HCT116 (cell line): Measurements from ENCODE around the gene FBXO47. TPM values are rescaled to one million over a fixed set of nuclear protein-coding genes. Genes with fewer than 3 reads are reported as not detected.

Experiments used
- ATAC-seq: fragments of 200-7000 bp; cut with Tn5 transposase; 2 replicates; pipeline ENCODE4 v1.9.1; 2020; ENCODE audit warnings: mild to moderate bottlenecking, moderate library complexity
- BruUV-seq: library from RNA; stranded (reverse); fragments of 400-500 nt; replicated peaks from 2 replicates; lab custom pipeline; 2021; lab: Mats Ljungman, UMichigan
- CTCF ChIA-PET: fragments of 300-600 bp; sonication (Branson Sonifier 250); formaldehyde crosslinking; loops from one replicate; lab custom pipeline; 2021; ENCODE audit warnings: antibody characterized with exemption; lab: Charles Lee
- POLR2A ChIA-PET: fragments of 300-600, 350-600 bp; sonication (Branson Sonifier 250); formaldehyde crosslinking; loops from one replicate; lab custom pipeline; 2021; ENCODE audit warnings: antibody characterized with exemption; lab: Charles Lee
- RAD21 ChIA-PET, 2 experiments: fragments of 300-600 bp; sonication (Branson Sonifier 250); formaldehyde crosslinking; loops; one replicate each; lab custom pipeline; 2023; ENCODE audit warnings: low total read pairs in 2 of 2; ENCODE audit not compliant: uncharacterized antibody in 2 of 2, unreplicated experiment in 2 of 2, low non-redundant PET in 1 of 2; lab: Charles Lee
- DNase-seq: peaks from one replicate; pipeline ENCODE4 v3.0.0-alpha.2; 2010; ENCODE audit warnings: low read depth, low spot score
- H2AFZ ChIP-seq: fragments of 200-600 bp; shearing (Covaris generic), sonication (generic); 2 replicates; pipeline ENCODE4 v1.6.1; 2017; ENCODE audit warnings: low read depth, mixed run types, mixed read lengths, antibody characterized with exemption, low read length; ENCODE audit not compliant: poor library complexity, severe bottlenecking
- H3K27ac ChIP-seq: 2 replicates; pipeline ENCODE4 v1.5.1; 2012; ENCODE audit warnings: low read depth, low read length
- H3K27me3 ChIP-seq: fragments of 200-600 bp; sonication (generic); 2 replicates; pipeline ENCODE4 v1.6.1; 2016; ENCODE audit warnings: mixed run types, low read length, mixed read lengths; ENCODE audit not compliant: insufficient read depth
- H3K36me3 ChIP-seq, 2 experiments: fragments of 200-500 bp in 1 of 2; fragments of 200-600 bp in 1 of 2; sonication (Bioruptor generic) in 1 of 2; sonication (generic) in 1 of 2; 2 replicates each; pipeline versions ENCODE4 v1.5.1 to v1.6.1; 2014 to 2016; ENCODE audit warnings: low read length in 2 of 2, inconsistent platforms in 1 of 2, mixed read lengths in 1 of 2, mixed run types in 1 of 2; ENCODE audit not compliant: insufficient read depth in 2 of 2, control insufficient read depth in 1 of 2
- H3K4me1 ChIP-seq, 2 experiments: fragments of 200-600 bp in 1 of 2; sonication (generic) in 1 of 2; 2 replicates each; pipeline versions ENCODE4 v1.5.1 to v1.6.1; 2012 to 2017; ENCODE audit warnings: low read length in 2 of 2, inconsistent platforms in 1 of 2, mild to moderate bottlenecking in 1 of 2, mixed read lengths in 1 of 2, mixed run types in 1 of 2, moderate library complexity in 1 of 2; ENCODE audit not compliant: insufficient read depth in 2 of 2, control insufficient read depth in 1 of 2
- H3K4me2 ChIP-seq: fragments of 200-600 bp; sonication (generic); 2 replicates; pipeline ENCODE4 v1.6.1; 2017; ENCODE audit warnings: mixed run types, low read length, mixed read lengths
- H3K4me3 ChIP-seq, 2 experiments: fragments of 200-600 bp in 1 of 2; sonication (generic) in 1 of 2; replicated peaks in 1 of 2; 2 replicates each; pipeline ENCODE4 v1.5.1; 2011 to 2016; ENCODE audit warnings: low read length in 2 of 2, control low read depth in 1 of 2, low read depth in 1 of 2, mild to moderate bottlenecking in 1 of 2, mixed read lengths in 1 of 2, mixed run types in 1 of 2
- H3K79me2 ChIP-seq: fragments of 200-600 bp; sonication (generic); 2 replicates; pipeline ENCODE4 v1.6.1; 2017; ENCODE audit warnings: mild to moderate bottlenecking, mixed run types, low read length, moderate library complexity, mixed read lengths; ENCODE audit not compliant: insufficient read depth
- H3K9ac ChIP-seq: fragments of 200-600 bp; sonication (generic); 2 replicates; pipeline ENCODE4 v1.6.1; 2016; ENCODE audit warnings: low read length, mixed read lengths
- H3K9me2 ChIP-seq: fragments of 200-600 bp; sonication (generic), shearing (Covaris generic); 2 replicates; pipeline ENCODE4 v1.6.1; 2017; ENCODE audit warnings: mixed run types, mild to moderate bottlenecking, moderate library complexity; ENCODE audit not compliant: insufficient read depth
- H3K9me3 ChIP-seq, 2 experiments: fragments of 200-500 bp in 1 of 2; fragments of 200-600 bp in 1 of 2; sonication (Bioruptor generic) in 1 of 2; sonication (generic) in 1 of 2; 2 replicates each; pipeline ENCODE4 v1.6.1; 2014 to 2017; ENCODE audit warnings: low read length in 2 of 2, mixed read lengths in 2 of 2, inconsistent platforms in 1 of 2, low read depth in 1 of 2, mild to moderate bottlenecking in 1 of 2, mixed run types in 1 of 2, moderate library complexity in 1 of 2; ENCODE audit not compliant: control insufficient read depth in 1 of 2, insufficient read depth in 1 of 2
- H4K20me1 ChIP-seq: fragments of 200-600 bp; sonication (generic), shearing (Covaris generic); 2 replicates; pipeline ENCODE4 v1.6.1; 2017; ENCODE audit warnings: mixed run types, mild to moderate bottlenecking, moderate library complexity; ENCODE audit not compliant: insufficient read depth
- ATF3 ChIP-seq: IDR thresholded peaks from 2 replicates; pipeline ENCODE4 v1.6.1; 2012
- CEBPB ChIP-seq: IDR thresholded peaks from 2 replicates; pipeline ENCODE4 v1.6.1; 2012; ENCODE audit warnings: low read depth
- CTCF ChIP-seq, 3 experiments: fragments of 200-600 bp in 1 of 3; sonication (generic) in 1 of 3; IDR thresholded peaks in 2 of 3; conservative IDR thresholded peaks in 1 of 3; 2 replicates each; pipeline ENCODE4 v1.5.1; 2012 to 2017; ENCODE audit warnings: low read depth in 2 of 3, low read length in 2 of 3, antibody characterized with exemption in 1 of 3, borderline replicate concordance in 1 of 3, control low read depth in 1 of 3, mild to moderate bottlenecking in 1 of 3, mixed read lengths in 1 of 3, mixed run types in 1 of 3, moderate library complexity in 1 of 3; ENCODE audit not compliant: insufficient read depth in 1 of 3
- ELF1 ChIP-seq: IDR thresholded peaks from 2 replicates; pipeline ENCODE4 v1.6.1; 2012; ENCODE audit warnings: low read depth, borderline replicate concordance
- EZH2 ChIP-seq: fragments of 200-600 bp; sonication (generic); IDR thresholded peaks from 2 replicates; pipeline ENCODE4 v1.6.1; 2017; ENCODE audit warnings: antibody characterized with exemption, mixed run types
- EZH2phosphoT487 ChIP-seq: fragments of 200-600 bp; IDR thresholded peaks from 2 replicates; pipeline ENCODE4 v1.6.1; 2018; ENCODE audit warnings: antibody characterized with exemption, borderline replicate concordance
- FOSL1 ChIP-seq: IDR thresholded peaks from 2 replicates; pipeline ENCODE4 v1.6.1; 2012; ENCODE audit warnings: low read depth
- JUND ChIP-seq: IDR thresholded peaks from 2 replicates; pipeline ENCODE4 v1.6.1; 2012
- POLR2A ChIP-seq: IDR thresholded peaks from 2 replicates; pipeline ENCODE4 v1.7.0; 2011; ENCODE audit warnings: borderline replicate concordance; ENCODE audit not compliant: insufficient read depth, insufficient read length; ENCODE audit errors: extremely low read depth
- RAD21 ChIP-seq: IDR thresholded peaks from 2 replicates; pipeline ENCODE4 v1.6.1; 2012; ENCODE audit warnings: low read depth, mild to moderate bottlenecking
- REST ChIP-seq: IDR thresholded peaks from 2 replicates; pipeline ENCODE4 v1.6.1; 2012; ENCODE audit warnings: low read depth
- SIN3A ChIP-seq: IDR thresholded peaks from 2 replicates; pipeline ENCODE4 v1.6.1; 2012; ENCODE audit warnings: low read depth
- SRF ChIP-seq: IDR thresholded peaks from 2 replicates; pipeline ENCODE4 v1.6.1; 2012; ENCODE audit warnings: low read depth
- YY1 ChIP-seq: IDR thresholded peaks from 2 replicates; pipeline ENCODE4 v1.6.1; 2011; ENCODE audit warnings: low read length, low read depth, moderate library complexity, mild to moderate bottlenecking; ENCODE audit not compliant: insufficient replicate concordance; ENCODE audit errors: extremely low read depth
- ZBTB33 ChIP-seq: IDR thresholded peaks from 2 replicates; pipeline ENCODE4 v1.6.1; 2011; ENCODE audit warnings: mild to moderate bottlenecking, low read length, moderate library complexity; ENCODE audit not compliant: insufficient replicate concordance; ENCODE audit errors: extremely low read depth
- ZNF274 ChIP-seq: fragments of 200-500 bp; sonication (Bioruptor generic); IDR thresholded peaks from 2 replicates; pipeline ENCODE4 v1.6.1; 2014; ENCODE audit warnings: mild to moderate bottlenecking, low read depth, low read length, inconsistent platforms
- intact Hi-C: fragments of 100-400 bp; cut with micrococcal nuclease; formaldehyde crosslinking; loops from 2 replicates; pipeline ENCODE4 v1.10.0; 2022
- total RNA-seq: library from RNA; stranded (reverse); gene quantifications from one replicate; pipeline ENCODE4 v1.2.1, GENCODE V29; 2021; ENCODE audit not compliant: unreplicated experiment

The FBXO47 gene
- total RNA-seq, 1 experiment from 2014 or later, result not detected

GRCh38 chr17:39009581-39010001, 42.4 kb upstream of the FBXO47 start:
- Histone ChIP-seq H3K4me3 (no peak overlapping the region), H3K79me2 (no peaks in the 10 kb centered on the region), H2AFZ (no peak overlapping the region), H3K9ac (no peak overlapping the region), H3K9me2 (no peaks in the 10 kb centered on the region), H3K27me3 (no peaks in the 10 kb centered on the region), H3K9me3 (no peaks in the 10 kb centered on the region), H3K4me2 (no peak overlapping the region), H3K36me3 (no peaks in the 10 kb centered on the region), H3K27ac (no peak overlapping the region), H3K4me1 (peaks cover 6% of the 10 kb centered on the region in 2 experiments; a peak in 3 of 4 replicates), H4K20me1 (no peaks in the 10 kb centered on the region)
- ATAC-seq, result no peak
- ChIA-PET POLR2A (interaction anchor here (1.0 kb wide), 1 partner anchor 9 kb away, joined by 3 read pairs; no protein-coding TSS in a partner anchor), RAD21 (no interaction called here), CTCF (no interaction called here)
- DNase-seq, result no peak
- no TSS peak for BruUV-seq
- intact Hi-C loops, result no loop called here
- TF ChIP-seq ATF3 (no peak), EZH2 (no peak), ZNF274 (no peak), REST (no peak), CEBPB (no peak), FOSL1 (no peak), SIN3A (no peak), POLR2A (no peak), ELF1 (no peak), YY1 (no peak), JUND (no peak), SRF (no peak), RAD21 (no peak), CTCF (IDR thresholded peaks at IDR 0.05 in 2 of 3, conservative IDR thresholded peaks at IDR 0.05 in 1 of 3; ENCODE audit: borderline replicate concordance in 1 of 3, insufficient read depth in 1 of 3, low read depth in 2 of 3, low read length in 2 of 3) (no peak), EZH2phosphoT487 (no peak), ZBTB33 (no peak)
- TF ChIP-seq, all 23 proteins: peak for 0
